DMS153 (cell line): ENCODE measurements around the gene NFIB.

ENCODE experiments used
- DNase-seq: peaks from one replicate; lab custom pipeline; 2025; lab: John Stamatoyannopoulos, UW

The NFIB gene

GRCh38 chr9:14147738-14148137 lies 166.2 kb downstream of the NFIB start:
- no peak for DNase-seq

GRCh38 chr9:14146201-14146874 lies 167.6 kb downstream of the NFIB start:
- no peak for DNase-seq

DNA sequence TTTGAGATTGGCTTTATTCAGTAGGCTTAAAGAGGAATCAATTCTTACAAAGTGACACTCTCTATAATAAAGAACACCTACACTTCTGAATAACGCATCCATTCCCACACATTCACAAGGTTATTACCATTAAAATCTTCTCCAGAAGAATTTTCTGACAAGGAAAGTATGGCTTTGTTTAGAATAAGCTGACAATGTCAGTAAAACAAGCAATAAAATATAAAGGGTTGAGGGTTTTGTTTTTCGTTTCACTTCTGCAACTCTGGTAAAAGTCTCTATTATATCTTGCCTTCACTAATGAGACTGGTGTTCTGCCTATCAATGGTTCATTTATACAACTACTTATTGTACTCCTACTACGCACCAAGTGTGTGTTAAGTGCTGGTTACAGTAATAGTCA lies 169.7 kb downstream of the NFIB start:
- no peak for DNase-seq

DNA sequence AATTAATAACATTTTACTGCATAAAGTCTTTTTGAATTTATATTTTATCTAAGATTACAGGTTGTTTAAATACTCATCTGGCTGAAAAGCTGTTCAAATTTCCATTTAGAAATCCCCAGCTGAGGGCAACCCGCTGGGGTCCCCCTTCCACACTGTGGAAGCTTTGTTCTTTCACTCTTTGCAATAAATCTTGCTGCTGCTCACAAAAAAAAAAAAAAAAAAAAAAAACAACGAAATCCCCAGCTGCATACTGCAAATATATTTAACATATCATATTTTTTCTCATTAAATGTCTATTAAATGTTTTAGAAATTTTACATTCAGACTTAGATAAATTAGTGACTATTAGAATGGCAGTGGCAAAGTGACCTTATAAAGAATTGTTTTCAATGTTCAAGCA lies 172.2 kb downstream of the NFIB start:
- no peak for DNase-seq

- no peak for DNase-seq
These were observed 173.7 kb downstream of the NFIB start for GRCh38 chr9:14140096-14140697.

DNA sequence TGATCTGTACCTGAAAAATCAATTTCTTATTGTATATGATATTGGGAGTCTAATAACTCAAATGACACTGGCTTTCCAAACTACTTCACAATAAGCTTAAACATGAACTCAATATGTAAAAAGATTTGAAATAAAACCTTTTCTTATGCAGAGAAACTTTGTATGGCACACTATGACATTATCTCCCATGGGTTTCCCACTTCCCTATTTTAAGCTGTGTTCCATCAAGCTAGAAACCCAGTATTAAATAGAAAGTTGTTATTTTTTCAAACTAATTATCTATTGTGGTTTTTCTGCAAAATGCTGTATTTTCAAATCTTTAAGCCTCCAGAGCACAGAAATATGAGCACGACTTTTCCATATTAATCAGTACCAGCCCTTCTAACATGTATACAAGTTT lies 174.7 kb downstream of the NFIB start:
- no peak for DNase-seq

DNA sequence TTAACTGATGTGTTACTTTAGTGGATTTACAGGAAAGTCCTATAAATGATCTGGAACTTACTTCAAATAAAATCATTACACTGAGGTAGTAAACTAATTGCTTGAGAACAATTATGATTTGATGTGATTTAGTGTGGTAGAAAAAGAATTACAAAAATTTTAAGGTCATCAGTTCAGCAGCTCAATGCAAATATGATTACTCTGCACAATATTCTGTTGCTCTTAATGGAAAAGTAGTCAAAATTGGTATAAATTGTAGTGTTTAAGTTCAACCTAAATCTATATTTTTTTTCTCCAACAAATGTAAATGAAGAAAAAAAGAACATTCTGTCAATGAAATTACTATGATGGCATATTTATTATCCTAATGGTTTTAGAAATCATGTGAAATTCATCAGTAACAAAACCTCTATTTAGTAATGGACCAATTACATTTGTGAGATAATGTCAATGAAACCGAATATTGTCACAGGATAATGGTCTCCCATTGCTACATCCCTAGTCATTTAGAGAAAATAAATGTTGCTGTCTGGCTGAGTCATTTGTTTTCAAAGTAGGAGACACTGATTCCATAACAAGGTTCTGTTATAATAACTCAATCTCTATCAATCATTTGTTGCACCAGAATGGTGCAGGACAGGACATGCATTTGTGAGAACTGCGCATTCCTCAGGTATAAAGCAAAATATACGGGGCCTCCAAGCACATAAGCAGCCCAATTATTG lies 177.1 kb downstream of the NFIB start:
- DNase-seq, result no peak

- DNase-seq, result peak; percentile 45
These were observed 177.8 kb downstream of the NFIB start for GRCh38 chr9:14136047-14136635.

- no peak for DNase-seq
These were observed 178.5 kb downstream of the NFIB start for GRCh38 chr9:14135421-14135820.

DNA sequence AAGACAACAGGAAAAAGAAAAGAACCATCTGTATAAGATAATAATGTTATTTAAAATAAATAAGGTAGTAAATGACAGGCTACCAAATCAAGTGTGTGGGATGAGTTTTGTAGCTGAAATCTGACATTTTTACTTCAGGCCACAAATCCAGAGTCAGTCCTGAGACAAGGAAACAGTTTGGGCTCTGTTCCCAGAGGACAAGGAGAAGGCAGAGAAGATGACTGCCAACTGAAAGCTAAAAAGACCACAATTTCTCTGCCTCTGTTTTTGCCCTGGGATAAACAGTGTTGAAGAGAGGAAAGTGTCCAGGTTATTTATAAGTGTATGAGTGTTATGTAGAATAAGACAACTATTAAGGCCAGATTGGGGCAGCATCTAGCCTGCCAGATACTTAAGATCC lies 180.5 kb downstream of the NFIB start:
- DNase-seq, result no peak

DNA sequence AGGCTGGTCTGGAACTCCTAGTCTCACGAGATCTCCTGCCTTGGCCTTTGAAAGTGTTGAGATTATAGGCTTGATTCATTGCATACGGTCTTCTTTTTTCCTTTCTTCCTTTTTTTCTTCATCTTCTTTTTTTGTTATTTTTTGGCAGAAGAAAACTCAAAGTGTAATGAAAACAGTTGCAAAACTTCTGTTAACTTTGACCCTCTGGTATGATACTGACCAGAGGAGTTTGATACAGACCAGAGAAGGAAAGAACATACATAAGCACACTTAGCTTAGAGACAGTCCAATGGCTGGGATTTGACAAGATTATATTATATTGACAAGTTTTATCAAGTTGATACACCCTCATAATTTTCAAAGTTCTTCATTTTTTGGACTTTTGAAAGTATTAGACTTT lies 181.2 kb downstream of the NFIB start:
- no peak for DNase-seq

DNA sequence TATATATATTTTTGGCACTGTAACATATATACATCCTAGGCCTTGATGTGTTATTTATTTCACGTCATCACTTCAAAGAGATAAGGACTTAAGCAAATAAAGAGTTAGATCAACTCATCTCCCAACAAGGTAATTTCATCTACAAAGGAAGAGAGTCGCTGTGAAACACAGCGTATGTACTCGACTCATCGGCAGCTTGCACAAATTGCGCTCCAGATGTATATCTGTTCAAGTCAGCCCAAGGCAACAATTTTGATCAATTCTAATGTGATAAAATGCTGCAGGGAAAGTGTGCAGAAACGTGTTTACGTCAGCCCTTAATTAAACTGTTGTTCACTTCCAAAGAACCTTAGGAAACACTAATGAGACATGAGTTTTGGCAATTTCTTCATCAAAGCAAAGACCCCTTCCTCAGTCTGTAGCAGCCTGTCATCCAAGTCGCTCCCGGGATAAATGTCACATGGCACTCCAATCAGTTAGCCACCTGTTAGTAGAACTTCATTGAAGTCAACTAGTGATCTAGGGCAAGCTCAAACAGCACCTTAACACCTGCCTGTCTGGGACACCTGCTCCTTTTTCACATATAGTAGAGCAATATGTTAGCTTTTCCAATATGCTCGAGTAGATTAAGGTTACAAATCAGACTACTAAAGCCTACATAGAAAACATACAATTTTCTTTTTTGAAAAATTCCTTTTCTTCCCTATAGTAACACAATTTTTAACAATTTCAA lies 182.4 kb downstream of the NFIB start:
- DNase-seq, result peak; percentile 68

DNA sequence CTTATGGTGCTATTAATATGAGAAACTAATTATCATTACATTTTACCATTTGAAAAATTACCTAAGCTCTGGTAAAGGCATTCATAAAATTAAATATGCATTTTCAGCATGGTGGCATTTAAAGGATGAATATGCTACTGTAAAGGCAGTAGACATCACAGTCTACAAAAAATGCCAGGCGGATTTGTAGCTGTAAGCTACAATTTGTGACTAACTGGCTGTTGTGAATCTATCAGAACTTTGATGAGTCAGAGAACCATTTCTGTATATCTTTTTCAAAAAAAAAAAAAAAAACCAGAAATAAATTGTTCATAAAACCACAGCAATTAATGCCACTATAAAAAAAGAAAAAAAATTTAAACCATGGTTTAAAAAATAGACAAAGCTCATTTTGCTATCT lies 186.3 kb downstream of the NFIB start:
- no peak for DNase-seq

DNA sequence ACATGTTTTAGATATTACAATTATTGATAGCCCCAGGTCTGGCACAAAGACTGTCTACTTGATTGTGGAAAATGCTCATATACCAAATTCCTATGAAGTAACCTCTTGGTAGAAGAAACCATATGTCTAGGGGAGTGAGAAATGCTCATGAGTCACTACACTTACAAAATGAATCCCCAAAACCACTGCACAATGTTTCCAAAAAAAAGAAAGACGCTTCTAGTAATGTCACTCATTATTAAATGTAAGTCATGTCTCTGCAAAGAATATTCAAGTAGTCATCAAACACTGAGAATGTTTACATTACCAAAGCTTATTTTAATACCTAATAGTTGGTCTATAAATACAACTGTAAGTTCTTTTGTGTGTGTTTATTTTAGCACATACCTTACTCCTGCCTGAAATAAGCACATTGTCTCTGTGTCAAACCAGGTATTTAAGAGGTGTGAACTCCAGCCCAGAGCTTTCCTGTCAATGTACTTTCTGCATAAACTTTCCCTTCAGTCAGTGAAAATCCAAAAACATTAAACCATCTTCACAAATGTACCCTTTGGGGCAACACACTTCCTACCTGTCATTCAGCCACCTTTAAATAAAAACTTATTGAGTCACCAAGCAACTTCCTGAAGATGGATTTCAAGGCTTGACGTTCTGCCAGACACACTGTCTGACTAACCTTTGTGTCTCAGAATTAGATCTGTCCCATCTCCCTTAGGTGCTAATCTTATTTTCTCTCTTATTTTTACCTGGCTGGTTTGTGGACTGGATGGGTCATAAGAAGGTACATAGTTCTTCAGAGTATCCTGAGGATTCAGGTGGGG lies 194.0 kb downstream of the NFIB start:
- no peak for DNase-seq

- no peak for DNase-seq
These were observed 201.7 kb downstream of the NFIB start for GRCh38 chr9:14112226-14112625.

DNA sequence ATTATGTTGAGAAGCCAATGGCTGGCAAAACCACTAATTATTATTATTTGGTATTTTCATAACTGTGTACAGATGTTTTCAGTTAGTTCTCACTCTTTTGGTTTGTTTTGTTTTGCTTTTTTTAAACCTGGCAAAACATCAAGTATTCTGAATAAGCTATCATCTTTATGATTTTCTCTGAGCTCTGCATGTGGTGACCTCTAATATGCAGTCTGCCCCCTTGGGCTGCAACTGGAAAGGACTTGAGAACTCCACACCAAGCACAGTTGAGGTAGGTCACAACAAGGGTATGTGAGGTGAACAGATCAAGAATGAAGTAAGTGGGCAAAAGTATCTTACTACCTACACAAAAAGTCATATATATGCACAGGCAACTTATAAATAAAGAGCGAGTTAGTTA lies 202.2 kb downstream of the NFIB start:
- no peak for DNase-seq

DNA sequence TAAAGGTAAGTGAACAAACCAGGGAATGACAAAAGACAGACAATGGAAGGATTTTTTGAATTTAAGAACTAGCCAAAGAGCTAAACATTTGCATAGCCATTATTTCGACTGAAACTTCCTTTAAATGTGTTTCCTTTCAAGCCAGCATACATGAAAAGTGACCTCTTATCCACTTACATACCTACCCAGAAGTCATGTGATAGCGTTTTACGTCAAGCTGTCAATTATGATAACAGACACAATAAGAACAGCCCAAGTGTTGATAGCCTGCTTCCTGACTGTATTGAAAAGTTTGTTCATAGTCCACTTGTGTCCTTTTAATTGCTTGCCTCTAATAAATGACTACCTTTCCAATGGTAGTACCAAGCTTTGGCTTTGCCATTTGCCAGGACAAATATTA lies 206.0 kb downstream of the NFIB start:
- DNase-seq, result peak; percentile 41

DNA sequence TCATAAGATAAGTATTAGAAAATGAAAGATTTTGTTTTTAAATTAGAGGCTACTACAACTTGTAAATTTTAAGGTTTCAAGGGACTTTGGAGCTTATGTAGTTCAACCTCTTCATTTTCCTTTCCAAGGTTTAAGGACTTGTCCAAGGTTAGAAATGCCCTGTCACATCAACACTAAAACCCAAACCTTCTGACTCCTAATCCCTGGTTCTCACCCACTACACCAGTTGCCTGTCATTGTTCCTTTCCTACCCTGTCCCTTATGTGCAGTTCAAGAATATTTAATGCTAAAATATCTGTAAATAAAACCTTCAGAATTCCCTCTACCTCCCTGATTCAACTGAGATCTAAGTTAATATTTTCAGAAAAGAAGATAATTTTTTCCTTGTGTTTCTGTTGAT lies 206.4 kb downstream of the NFIB start:
- DNase-seq, result no peak

- peak; percentile 47 for DNase-seq
These were observed 207.2 kb downstream of the NFIB start for GRCh38 chr9:14106699-14107098.

- no peak for DNase-seq
These were observed 209.4 kb downstream of the NFIB start for GRCh38 chr9:14104496-14104895.

DNA sequence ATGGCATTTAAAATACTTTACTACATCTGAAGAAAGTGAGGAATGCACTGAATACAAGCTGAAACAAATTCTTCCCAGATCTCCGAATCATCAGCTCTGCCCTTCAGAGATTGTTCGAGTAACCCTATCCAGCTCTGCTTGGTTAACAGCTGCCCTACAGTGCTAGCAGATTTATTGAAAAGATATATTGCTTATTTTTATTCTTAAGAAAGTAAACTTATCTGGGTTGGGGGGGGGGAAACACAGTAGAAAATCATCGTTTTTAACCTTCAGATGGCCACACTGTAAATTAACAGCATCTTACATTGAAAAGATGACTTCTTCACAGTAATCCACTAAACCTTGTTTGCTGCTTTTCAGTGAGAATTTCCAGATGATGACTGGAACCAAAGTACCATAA lies 210.8 kb downstream of the NFIB start:
- no peak for DNase-seq

GRCh38 chr9:14099737-14100136 lies 214.2 kb downstream of the NFIB start:
- DNase-seq, result no peak
